ENCODE data around the gene CPNE9. TPM values are rescaled to one million over a fixed set of nuclear protein-coding genes. Genes with fewer than 3 reads are reported as not detected.
A peak's percentile ranks its signal among the peaks of the same experiment; 100 is the strongest.

CPNE9 gene
- total and polyA plus RNA-seq, 2 of the 13 experiments (the other 11 are each of a cell fraction or from before 2014, with no cell fraction given), result 0.20 TPM; not detected in 1

GRCh38 chr3:9704347-9705322 is 1.0 kb downstream of the CPNE9 start (continued):
- TF ChIP-seq FOXK1 (CRISPR knock-in tag; IDR thresholded peaks at IDR 0.05; ENCODE audit: borderline replicate concordance, low read depth), result peak; percentile 70; the same call in 1 of the 2 replicates
- TF ChIP-seq GABPA (IDR thresholded peaks at IDR 0.05; ENCODE audit: low read depth, low read length), result peak; percentile 39
- peak; percentile 80 for TF ChIP-seq GABPA (CRISPR knock-in tag; IDR thresholded peaks at IDR 0.05; ENCODE audit: low read depth)
- TF ChIP-seq ZNF460 (CRISPR knock-in tag; IDR thresholded peaks at IDR 0.05; ENCODE audit: borderline replicate concordance), result 0 out of 2 replicates have a peak, but pooled peaks have one; percentile 14
- TF ChIP-seq ZNF784 (CRISPR knock-in tag; IDR thresholded peaks at IDR 0.05; ENCODE audit: borderline replicate concordance), result peak; percentile 74; the same call in 1 of the 2 replicates
- 0 out of 2 replicates have a peak, but pooled peaks have one; percentile 21 for TF ChIP-seq SIX1 (CRISPR knock-in tag; IDR thresholded peaks at IDR 0.05; ENCODE audit: borderline replicate concordance)
- TF ChIP-seq ZNF18 (CRISPR knock-in tag; IDR thresholded peaks at IDR 0.05; ENCODE audit: insufficient replicate concordance), result peak; percentile 67
- no peak for TF ChIP-seq PAWR (CRISPR knock-in tag; IDR thresholded peaks at IDR 0.05; ENCODE audit: borderline replicate concordance)
- TF ChIP-seq ZNF33B (CRISPR knock-in tag; IDR thresholded peaks at IDR 0.05), result peak; percentile 43; the same call in 1 of the 2 replicates
- no peak for TF ChIP-seq NCOA5 (CRISPR knock-in tag; IDR thresholded peaks at IDR 0.05)
- peak; percentile 70 for TF ChIP-seq ERF (CRISPR knock-in tag; IDR thresholded peaks at IDR 0.05)
- peak; percentile 83 for TF ChIP-seq ZNF331 (CRISPR knock-in tag; IDR thresholded peaks at IDR 0.05)
- 0 out of 2 replicates have a peak, but pooled peaks have one; percentile 59 for TF ChIP-seq MTA3 (CRISPR knock-in tag; IDR thresholded peaks at IDR 0.05)
- peak; percentile 86 for TF ChIP-seq TMF1 (CRISPR knock-in tag; IDR thresholded peaks at IDR 0.05; ENCODE audit: low read depth)
- no peak for TF ChIP-seq TFDP1 (CRISPR knock-in tag; IDR thresholded peaks at IDR 0.05; ENCODE audit: borderline replicate concordance)
- TF ChIP-seq MED1 (CRISPR knock-in tag; IDR thresholded peaks at IDR 0.05), result 0 out of 2 replicates have a peak, but pooled peaks have one; percentile 12
- TF ChIP-seq NCOA2 (CRISPR knock-in tag; IDR thresholded peaks at IDR 0.05), result peak; percentile 61; the same call in 1 of the 2 replicates
- TF ChIP-seq ETV5 (CRISPR knock-in tag; IDR thresholded peaks at IDR 0.05; ENCODE audit: borderline replicate concordance), result peak; percentile 76
- TF ChIP-seq BCL3 (CRISPR knock-in tag; IDR thresholded peaks at IDR 0.05), result 0 out of 2 replicates have a peak, but pooled peaks have one; percentile 47
- peak; percentile 87 for TF ChIP-seq NRL (CRISPR knock-in tag; IDR thresholded peaks at IDR 0.05; ENCODE audit: borderline replicate concordance)
- peak; percentile 90 for TF ChIP-seq KLF6 (CRISPR knock-in tag; IDR thresholded peaks at IDR 0.05)
- TF ChIP-seq ZFY (CRISPR knock-in tag; IDR thresholded peaks at IDR 0.05), result 0 out of 2 replicates have a peak, but pooled peaks have one; percentile 10
- TF ChIP-seq HDAC2 (CRISPR knock-in tag; IDR thresholded peaks at IDR 0.05), result peak; percentile 48; the same call in 1 of the 2 replicates
- TF ChIP-seq ZNF670 (CRISPR knock-in tag; IDR thresholded peaks at IDR 0.05; ENCODE audit: borderline replicate concordance), result 0 out of 2 replicates have a peak, but pooled peaks have one; percentile 30
- TF ChIP-seq ZNF30 (CRISPR knock-in tag; IDR thresholded peaks at IDR 0.05), result 0 out of 2 replicates have a peak, but pooled peaks have one; percentile 42

Data from HepG2 (cell line).